Measurements from ENCODE around the gene HEXIM1.

HEXIM1 gene

GRCh38 chr17:45143094-45143670 is 5.1 kb upstream of the HEXIM1 start:
- H3K4me3 ChIP-seq (ENCODE audit: low read length), result no peak overlapping the region
- no peak for TF ChIP-seq ZNF274 (IDR thresholded peaks at IDR 0.05; ENCODE audit: low read depth, low read length)

GRCh38 chr17:45143767-45144198 is 4.5 kb upstream of the HEXIM1 start:
- no peak overlapping the region; the same call in 1 of the 2 replicates for H3K4me3 ChIP-seq (ENCODE audit: low read length)
- TF ChIP-seq ZNF274 (IDR thresholded peaks at IDR 0.05; ENCODE audit: low read depth, low read length), result no peak

GRCh38 chr17:45144199-45145034 is 3.9 kb upstream of the HEXIM1 start:
- no peak for TF ChIP-seq ZNF274 (IDR thresholded peaks at IDR 0.05; ENCODE audit: low read depth, low read length)
- no peak overlapping the region; the same call in 1 of the 2 replicates for H3K4me3 ChIP-seq (ENCODE audit: low read length)

GRCh38 chr17:45145035-45145389 is 3.3 kb upstream of the HEXIM1 start:
- TF ChIP-seq ZNF274 (IDR thresholded peaks at IDR 0.05; ENCODE audit: low read depth, low read length), result no peak
- H3K4me3 ChIP-seq (ENCODE audit: low read length), result no peak overlapping the region

- H3K4me3 ChIP-seq (ENCODE audit: low read length), result no peak overlapping the region
These were observed 2.1 kb upstream of the HEXIM1 start for GRCh38 chr17:45146166-45146565.

GRCh38 chr17:45146592-45146889 is 1.7 kb upstream of the HEXIM1 start:
- H3K4me3 ChIP-seq (ENCODE audit: low read length), result peak overlapping the region; percentile 66; the same call in 1 of the 2 replicates
- no peak for TF ChIP-seq ZNF274 (IDR thresholded peaks at IDR 0.05; ENCODE audit: low read depth, low read length)

More at GRCh38 chr17:45146166-45146565, 2.1 kb upstream of the HEXIM1 start:
- no peak for TF ChIP-seq ZNF274 (IDR thresholded peaks at IDR 0.05; ENCODE audit: low read depth, low read length)

GRCh38 chr17:45146890-45147580 is 1.2 kb upstream of the HEXIM1 start:
- TF ChIP-seq ZNF274 (IDR thresholded peaks at IDR 0.05; ENCODE audit: low read depth, low read length), result no peak
- H3K4me3 ChIP-seq (ENCODE audit: low read length), result peak overlapping the region; percentile 66

- peak overlapping the region; percentile 66 for H3K4me3 ChIP-seq (ENCODE audit: low read length)
- no peak for TF ChIP-seq ZNF274 (IDR thresholded peaks at IDR 0.05; ENCODE audit: low read depth, low read length)
These were observed 593 bp upstream of the HEXIM1 start for GRCh38 chr17:45147581-45148182.

GRCh38 chr17:45149037-45149668 is 878 bp downstream of the HEXIM1 start:
- TF ChIP-seq ZNF274 (IDR thresholded peaks at IDR 0.05; ENCODE audit: low read depth, low read length), result no peak
- H3K4me3 ChIP-seq (ENCODE audit: low read length), result peak overlapping the region; percentile 77

GRCh38 chr17:45149669-45150664 is 1.7 kb downstream of the HEXIM1 start:
- TF ChIP-seq ZNF274 (IDR thresholded peaks at IDR 0.05; ENCODE audit: low read depth, low read length), result no peak
- peak overlapping the region; percentile 77 for H3K4me3 ChIP-seq (ENCODE audit: low read length)

GRCh38 chr17:45150911-45151809 is 2.9 kb downstream of the HEXIM1 start:
- TF ChIP-seq ZNF274 (IDR thresholded peaks at IDR 0.05; ENCODE audit: low read depth, low read length), result no peak
- H3K4me3 ChIP-seq (ENCODE audit: low read length), result peak overlapping the region; percentile 77

GRCh38 chr17:45155029-45155428 is 6.8 kb downstream of the HEXIM1 start:
- no peak overlapping the region for H3K4me3 ChIP-seq (ENCODE audit: low read length)
- no peak for TF ChIP-seq ZNF274 (IDR thresholded peaks at IDR 0.05; ENCODE audit: low read depth, low read length)

All from GM08714 (cell line).